AG09309 (cell line): Measurements from ENCODE around the gene PPAN.

Experiments
- DNase-seq: peaks from one replicate; pipeline ENCODE4 v3.0.0-alpha.2; 2010; ENCODE audit warnings: low read depth
- H3K4me3 ChIP-seq: 2 replicates; pipeline ENCODE4 v1.5.1; 2011; ENCODE audit warnings: mild to moderate bottlenecking, low read depth, low read length, moderate library complexity; ENCODE audit not compliant: control insufficient read depth
- TF ChIP-seq, protein P1 (sequence below): IDR thresholded peaks from 2 replicates; pipeline ENCODE4 v1.5.1; 2011; ENCODE audit warnings: mild to moderate bottlenecking, low read depth, low read length, inconsistent platforms; ENCODE audit not compliant: insufficient read depth, control insufficient read depth; ENCODE audit errors: missing control alignments

The PPAN gene

DNA sequence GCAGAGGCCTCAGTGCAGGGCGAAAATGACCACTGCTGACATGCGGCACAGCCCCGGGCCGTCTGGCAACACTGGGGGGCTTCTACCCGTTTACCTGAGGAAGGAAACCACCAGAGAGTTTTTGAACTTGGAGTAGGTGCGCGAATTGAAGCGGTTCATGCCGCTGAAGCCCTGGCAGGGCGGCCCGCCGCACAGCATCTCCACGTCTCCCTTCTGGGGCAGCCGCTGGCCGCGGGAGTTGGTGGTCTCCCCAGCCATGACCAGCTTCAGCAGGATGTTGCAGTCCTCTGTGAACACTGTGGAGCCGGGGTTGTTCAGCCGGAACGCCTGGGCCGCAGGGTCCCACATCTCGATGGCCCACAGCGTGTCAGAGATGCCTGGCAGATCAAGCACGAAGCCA lies 33.8 kb downstream of the PPAN start:
- TF ChIP-seq, protein P1, sequence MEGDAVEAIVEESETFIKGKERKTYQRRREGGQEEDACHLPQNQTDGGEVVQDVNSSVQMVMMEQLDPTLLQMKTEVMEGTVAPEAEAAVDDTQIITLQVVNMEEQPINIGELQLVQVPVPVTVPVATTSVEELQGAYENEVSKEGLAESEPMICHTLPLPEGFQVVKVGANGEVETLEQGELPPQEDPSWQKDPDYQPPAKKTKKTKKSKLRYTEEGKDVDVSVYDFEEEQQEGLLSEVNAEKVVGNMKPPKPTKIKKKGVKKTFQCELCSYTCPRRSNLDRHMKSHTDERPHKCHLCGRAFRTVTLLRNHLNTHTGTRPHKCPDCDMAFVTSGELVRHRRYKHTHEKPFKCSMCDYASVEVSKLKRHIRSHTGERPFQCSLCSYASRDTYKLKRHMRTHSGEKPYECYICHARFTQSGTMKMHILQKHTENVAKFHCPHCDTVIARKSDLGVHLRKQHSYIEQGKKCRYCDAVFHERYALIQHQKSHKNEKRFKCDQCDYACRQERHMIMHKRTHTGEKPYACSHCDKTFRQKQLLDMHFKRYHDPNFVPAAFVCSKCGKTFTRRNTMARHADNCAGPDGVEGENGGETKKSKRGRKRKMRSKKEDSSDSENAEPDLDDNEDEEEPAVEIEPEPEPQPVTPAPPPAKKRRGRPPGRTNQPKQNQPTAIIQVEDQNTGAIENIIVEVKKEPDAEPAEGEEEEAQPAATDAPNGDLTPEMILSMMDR = no peak
- DNase-seq = no peak
- H3K4me3 ChIP-seq = no peak overlapping the region

DNA sequence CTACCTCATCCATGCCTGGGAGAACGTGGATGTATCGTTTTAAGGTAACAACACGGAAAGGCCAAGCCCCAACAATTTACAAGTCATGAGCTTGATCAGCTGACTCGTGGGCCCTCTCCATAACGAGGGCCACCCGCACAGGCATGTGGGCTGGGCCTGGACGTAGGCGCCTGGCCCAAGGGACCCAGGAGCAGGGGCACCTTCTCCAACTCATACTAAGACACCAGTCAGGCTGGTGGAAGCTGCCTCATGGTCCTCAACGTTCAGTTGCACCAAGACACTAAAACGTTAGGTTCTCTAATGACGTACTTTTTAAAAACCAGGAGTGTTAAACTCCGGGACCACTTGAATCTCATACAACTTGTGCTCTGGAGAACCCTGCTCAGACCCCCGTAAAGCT lies 35.3 kb downstream of the PPAN start:
- no peak for DNase-seq
- H3K4me3 ChIP-seq = no peak overlapping the region
- TF ChIP-seq, protein P1 = no peak

DNA sequence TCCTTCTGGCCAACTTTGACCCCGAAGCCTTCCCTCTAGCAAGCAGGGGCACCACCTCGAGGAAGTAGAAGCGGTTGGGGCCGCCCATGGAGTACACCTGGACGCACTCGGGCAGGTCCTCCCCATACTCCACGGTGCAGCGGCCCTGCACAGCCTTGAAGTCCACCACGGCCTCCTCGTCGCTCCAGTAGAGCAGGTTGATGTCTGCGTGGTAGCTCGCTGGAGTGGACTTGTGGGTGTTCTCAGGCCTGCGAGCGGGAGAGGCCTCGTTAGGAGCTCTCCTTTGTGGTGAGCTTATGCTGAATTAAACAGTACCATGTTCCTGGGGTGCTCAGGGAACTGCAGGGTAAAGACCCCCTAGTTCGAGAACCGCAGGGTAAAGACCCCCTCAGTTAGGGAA lies 35.8 kb downstream of the PPAN start:
- no peak for DNase-seq
- H3K4me3 ChIP-seq = no peak overlapping the region
- TF ChIP-seq, protein P1 = no peak

GRCh38 chr19:10142701-10143375 lies 36.7 kb downstream of the PPAN start:
- no peak for DNase-seq
- TF ChIP-seq, protein P1 = no peak
- H3K4me3 ChIP-seq = no peak overlapping the region

DNA sequence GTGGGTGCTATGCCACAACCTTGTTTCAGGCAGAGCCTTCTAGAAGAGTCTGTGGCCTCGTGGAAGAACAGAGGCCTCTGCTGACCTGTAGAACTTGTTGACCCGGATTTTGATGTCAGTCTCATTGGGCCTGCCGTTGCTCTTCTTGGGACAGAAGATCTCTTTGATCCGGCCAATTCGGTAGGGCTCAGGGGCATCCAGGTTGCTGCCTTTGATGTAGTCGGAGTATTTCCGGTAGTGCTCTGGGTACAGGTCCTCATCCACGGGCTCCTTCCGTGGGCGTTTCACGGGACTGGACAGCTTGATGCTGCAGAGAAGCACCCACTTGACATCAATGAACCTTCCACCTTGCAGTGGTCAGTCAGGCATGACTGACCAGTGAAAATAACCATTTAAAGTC lies 37.5 kb downstream of the PPAN start:
- DNase-seq = no peak

DNA sequence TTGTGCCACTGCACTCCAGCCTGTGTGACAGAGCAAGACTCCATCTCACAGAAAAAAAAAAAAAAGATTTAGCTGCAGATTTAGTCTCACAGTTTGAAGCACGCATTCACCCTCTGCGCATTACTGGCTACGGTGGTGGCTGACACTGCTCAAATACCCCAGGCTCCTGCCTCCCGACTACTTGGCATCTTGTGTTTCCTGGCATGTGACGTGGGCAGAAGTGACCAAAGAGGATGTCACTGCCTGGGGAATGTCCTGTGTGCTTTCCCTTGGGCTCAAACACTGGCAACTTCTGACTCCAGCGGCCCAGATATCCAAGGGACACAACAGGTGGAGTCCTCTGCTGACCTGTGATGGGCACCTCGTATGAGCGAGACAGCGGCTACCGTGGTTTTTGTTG lies 38.2 kb downstream of the PPAN start:
- H3K4me3 ChIP-seq = no peak overlapping the region
- no peak for DNase-seq
- TF ChIP-seq, protein P1 = no peak

More for the DNA sequence above, 37.5 kb downstream of the PPAN start:
- TF ChIP-seq, protein P1 = no peak
- H3K4me3 ChIP-seq = no peak overlapping the region
